HEK293 (cell line): ENCODE measurements around the gene PUM1.

Experiments
- CTCF ChIA-PET: fragments of 350-600 bp; formaldehyde crosslinking; extraction: SDS; loops from one replicate; lab custom pipeline; 2021; ENCODE audit warnings: antibody characterized with exemption; lab: Yijun Ruan, JAX
- POLR2A ChIA-PET: fragments of 300-600 bp; formaldehyde crosslinking; extraction: SDS; loops from one replicate; lab custom pipeline; 2020; ENCODE audit warnings: antibody characterized with exemption, inconsistent platforms; lab: Yijun Ruan, JAX
- H3K27ac ChIP-seq: fragments of 200-500 bp; sonication (Bioruptor generic); 2 replicates; pipeline ENCODE4 v1.5.1; 2014; ENCODE audit warnings: low read depth, low read length, control low read depth, inconsistent platforms; ENCODE audit errors: extremely low read depth
- H3K36me3 ChIP-seq, 2 experiments: fragments of 200-500 bp in 1 of 2; sonication (Bioruptor generic) in 1 of 2; 1 replicate in 1 of 2; 2 replicates in 1 of 2; pipeline ENCODE4 v1.5.1; 2014 to 2017; ENCODE audit warnings: inconsistent platforms in 2 of 2, low read length in 2 of 2; ENCODE audit not compliant: control insufficient read depth in 2 of 2, insufficient read depth in 1 of 2
- H3K4me1 ChIP-seq: fragments of 200-500 bp; sonication (Bioruptor generic); 2 replicates; pipeline ENCODE4 v1.5.1; 2014; ENCODE audit warnings: mild to moderate bottlenecking, low read length, inconsistent platforms; ENCODE audit not compliant: control insufficient read depth, insufficient read depth
- H3K4me3 ChIP-seq: 2 replicates; pipeline ENCODE4 v1.5.1; 2011; ENCODE audit warnings: low read depth, mild to moderate bottlenecking, control low read depth, low read length, moderate library complexity
- H3K9me3 ChIP-seq: fragments of 200-500 bp; sonication (Bioruptor generic); 2 replicates; pipeline ENCODE4 v1.5.1; 2014; ENCODE audit warnings: low read depth, low read length, inconsistent platforms; ENCODE audit not compliant: control insufficient read depth, insufficient read depth
- BCL11B ChIP-seq: fragments of 450-650 bp; formaldehyde crosslinking; IDR thresholded peaks from 2 replicates; pipeline ENCODE4 v1.5.1; 2016; ENCODE audit warnings: low read depth, missing biosample characterization, missing genetic modification characterization
- KLF8 ChIP-seq: fragments of 450-650 bp; formaldehyde crosslinking; IDR thresholded peaks from 2 replicates; pipeline ENCODE4 v1.5.1; 2016; ENCODE audit warnings: missing biosample characterization, missing genetic modification characterization
- MYNN ChIP-seq: fragments of 450-650 bp; formaldehyde crosslinking; IDR thresholded peaks from 2 replicates; pipeline ENCODE4 v1.5.1; 2016; ENCODE audit warnings: missing biosample characterization, missing genetic modification characterization, borderline replicate concordance
- MZF1 ChIP-seq: fragments of 450-650 bp; formaldehyde crosslinking; IDR thresholded peaks from 2 replicates; pipeline ENCODE4 v1.5.1; 2017; ENCODE audit warnings: missing biosample characterization, missing genetic modification characterization, borderline replicate concordance
- REPIN1 ChIP-seq: fragments of 450-650 bp; formaldehyde crosslinking; IDR thresholded peaks from 2 replicates; pipeline ENCODE4 v1.5.1; 2017; ENCODE audit warnings: missing biosample characterization, missing genetic modification characterization, low read depth
- SETDB1 ChIP-seq: IDR thresholded peaks from one replicate; pipeline ENCODE4 v1.6.1; 2017; ENCODE audit warnings: mild to moderate bottlenecking, low read length, moderate library complexity, mixed read lengths; ENCODE audit not compliant: insufficient read length
- YY1 ChIP-seq: fragments of 450-650 bp; formaldehyde crosslinking; IDR thresholded peaks from 2 replicates; pipeline ENCODE4 v1.5.1; 2018; ENCODE audit warnings: missing biosample characterization, missing genetic modification characterization
- ZFP37 ChIP-seq: fragments of 450-650 bp; formaldehyde crosslinking; IDR thresholded peaks from 2 replicates; pipeline ENCODE4 v1.5.1; 2016; ENCODE audit warnings: missing biosample characterization, missing genetic modification characterization
- ZNF140 ChIP-seq: fragments of 450-650 bp; formaldehyde crosslinking; IDR thresholded peaks from 2 replicates; pipeline ENCODE4 v1.5.1; 2016; ENCODE audit warnings: missing biosample characterization, missing genetic modification characterization
- ZNF202 ChIP-seq: fragments of 450-650 bp; formaldehyde crosslinking; IDR thresholded peaks from 2 replicates; pipeline ENCODE4 v1.5.1; 2016; ENCODE audit warnings: missing biosample characterization, missing genetic modification characterization, borderline replicate concordance
- ZNF221 ChIP-seq: fragments of 450-650 bp; formaldehyde crosslinking; IDR thresholded peaks from 2 replicates; pipeline ENCODE4 v1.5.1; 2017; ENCODE audit warnings: missing biosample characterization, missing genetic modification characterization, borderline replicate concordance
- ZNF274 ChIP-seq, 2 experiments: fragments of 200-500 bp in 1 of 2; fragments of 450-650 bp in 1 of 2; sonication (Bioruptor generic) in 1 of 2; formaldehyde crosslinking in 1 of 2; IDR thresholded peaks; 2 replicates each; pipeline versions ENCODE4 v1.5.1 to v1.6.1; 2014 to 2016; ENCODE audit warnings: borderline replicate concordance in 1 of 2, inconsistent platforms in 1 of 2, low read length in 1 of 2, missing biosample characterization in 1 of 2, missing genetic modification characterization in 1 of 2
- ZNF391 ChIP-seq: fragments of 450-650 bp; formaldehyde crosslinking; IDR thresholded peaks from 2 replicates; pipeline ENCODE4 v1.5.1; 2016; ENCODE audit warnings: low read depth, missing biosample characterization, missing genetic modification characterization, borderline replicate concordance
- ZNF623 ChIP-seq: fragments of 450-650 bp; formaldehyde crosslinking; IDR thresholded peaks from 2 replicates; pipeline ENCODE4 v1.5.1; 2016; ENCODE audit warnings: missing biosample characterization, missing genetic modification characterization
- ZNF664 ChIP-seq: fragments of 450-650 bp; formaldehyde crosslinking; IDR thresholded peaks from 2 replicates; pipeline ENCODE4 v1.5.1; 2016; ENCODE audit warnings: missing biosample characterization, missing genetic modification characterization
- TF ChIP-seq, protein P1 (sequence below): fragments of 450-650 bp; formaldehyde crosslinking; IDR thresholded peaks from 2 replicates; pipeline ENCODE4 v1.5.1; 2016; ENCODE audit warnings: missing biosample characterization, missing genetic modification characterization
- TF ChIP-seq, protein P2 (sequence below): fragments of 450-650 bp; formaldehyde crosslinking; IDR thresholded peaks from 2 replicates; pipeline ENCODE4 v1.5.1; 2017; ENCODE audit warnings: missing biosample characterization, missing genetic modification characterization

The PUM1 gene

DNA sequence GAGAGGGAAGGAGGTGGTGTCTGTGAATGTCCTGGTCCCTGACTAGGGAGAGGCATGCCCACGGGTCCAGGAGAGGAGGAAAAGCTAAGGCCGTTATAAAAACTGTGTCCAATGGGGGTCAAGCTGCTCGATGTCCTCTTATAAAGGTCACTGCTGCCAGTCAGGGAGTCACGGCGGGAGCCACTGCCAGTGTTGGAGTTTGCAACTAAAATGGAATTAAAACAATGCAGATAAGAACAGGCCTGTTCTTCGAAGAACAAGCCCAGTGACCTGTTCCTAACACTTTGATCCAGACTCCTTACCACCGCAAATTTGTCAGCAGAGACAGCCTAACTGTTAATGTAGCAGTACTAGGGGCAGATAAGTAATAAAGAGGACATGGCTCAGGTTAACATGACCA lies 100.8 kb downstream of the PUM1 start (continued):
- TF ChIP-seq, protein P1, sequence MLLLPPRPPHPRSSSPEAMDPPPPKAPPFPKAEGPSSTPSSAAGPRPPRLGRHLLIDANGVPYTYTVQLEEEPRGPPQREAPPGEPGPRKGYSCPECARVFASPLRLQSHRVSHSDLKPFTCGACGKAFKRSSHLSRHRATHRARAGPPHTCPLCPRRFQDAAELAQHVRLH (tag by site-specific recombination): no peak
- no peak for TF ChIP-seq ZNF221

DNA sequence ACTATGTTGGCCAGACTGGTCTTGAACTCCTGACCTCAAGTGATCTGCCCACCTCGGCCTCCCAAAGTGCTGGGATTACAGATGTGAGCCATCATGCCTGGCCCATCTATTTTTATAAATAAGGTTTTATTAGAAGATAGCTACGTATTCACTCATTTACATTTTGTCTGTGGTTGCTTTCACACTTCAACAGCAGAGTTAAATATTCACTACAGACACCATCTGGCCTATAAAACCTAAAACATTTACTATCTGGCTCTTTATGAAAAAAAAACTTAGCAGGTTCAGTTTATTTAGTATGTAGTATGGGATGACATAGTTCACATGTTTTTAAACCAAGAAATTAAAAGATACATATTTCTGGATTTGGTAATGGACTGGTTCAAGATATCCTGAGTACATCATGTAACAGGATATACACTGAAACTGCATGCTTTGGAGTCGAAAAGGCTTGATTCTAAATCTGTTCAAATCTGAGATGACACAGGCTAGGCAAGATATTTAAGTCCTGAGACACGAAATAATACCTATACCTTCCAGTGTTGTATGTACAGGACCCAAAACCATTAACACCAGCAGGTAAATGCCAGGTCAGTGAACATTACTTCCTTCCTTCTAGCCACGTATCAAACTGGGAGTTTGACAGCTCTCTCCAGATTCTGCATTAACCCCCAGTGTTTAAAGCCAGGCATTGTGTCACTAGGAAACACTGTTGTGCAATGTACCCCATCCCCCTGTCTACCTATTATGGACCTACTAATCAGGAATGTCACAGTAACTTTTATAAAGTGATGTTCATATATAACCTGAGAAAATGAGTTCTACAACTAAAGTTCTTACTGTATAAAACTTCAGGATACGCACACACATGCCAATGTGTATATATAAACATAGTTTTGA lies 102.7 kb downstream of the PUM1 start:
- Histone ChIP-seq H3K4me3 (no peak overlapping the region), H3K27ac (no peak overlapping the region), H3K36me3 (peaks cover 52 to 94% of the 10 kb centered on the region in 2 experiments), H3K9me3 (no peaks in the 10 kb centered on the region), H3K4me1 (peaks cover 9% of the 10 kb centered on the region; the same call in 1 of the 2 replicates)
- TF ChIP-seq ZNF623: no peak
- TF ChIP-seq BCL11B: no peak
- no peak for TF ChIP-seq ZNF140 (tag by site-specific recombination)
- TF ChIP-seq SETDB1: no peak
- TF ChIP-seq ZNF202: no peak
- TF ChIP-seq YY1 (tag by site-specific recombination): no peak
- no peak for TF ChIP-seq KLF8
- TF ChIP-seq ZNF274 (IDR thresholded peaks at IDR 0.05; ENCODE audit: low read length): no peak
- TF ChIP-seq ZNF274 (tag by site-specific recombination; IDR thresholded peaks at IDR 0.05; ENCODE audit: borderline replicate concordance): no peak
- TF ChIP-seq ZFP37: no peak
- no peak for TF ChIP-seq MZF1
- CTCF ChIA-PET: interaction anchor here (0.6 to 1.1 kb wide), 2 partner anchors 25 to 154 kb away, joined by 3 read pairs; no protein-coding TSS in a partner anchor
- POLR2A ChIA-PET: no interaction called here

DNA sequence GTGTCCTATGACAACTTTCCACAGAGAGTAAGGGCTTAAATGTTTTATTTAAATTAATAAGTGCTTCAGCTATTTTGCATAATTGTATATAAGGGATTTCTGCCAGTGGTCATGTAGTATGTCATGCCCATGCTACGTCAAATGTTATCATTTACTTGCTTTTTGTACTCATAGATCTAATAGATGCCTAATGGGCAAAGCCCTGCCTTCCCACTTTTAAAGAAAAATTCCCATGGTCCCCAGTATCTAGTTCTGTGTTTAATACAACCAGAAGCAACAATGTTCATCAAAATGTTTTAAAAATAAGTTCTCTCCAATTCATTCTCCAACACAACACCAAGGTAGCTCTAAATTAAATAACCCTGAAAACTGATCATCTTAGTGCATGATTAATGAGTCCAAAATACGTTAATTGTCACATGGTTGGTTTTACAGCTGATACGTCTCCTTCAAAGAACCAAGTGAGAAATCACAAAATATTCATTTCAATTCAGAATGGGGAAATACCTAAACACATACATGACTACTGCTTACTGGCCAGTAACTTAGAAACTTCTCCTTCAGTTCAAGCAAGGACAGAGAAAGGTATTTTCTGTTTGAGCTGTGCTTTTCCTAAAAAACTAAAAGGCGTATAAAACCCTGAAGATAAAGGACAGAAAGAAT lies 107.8 kb downstream of the PUM1 start:
- H3K4me1 ChIP-seq: no peaks in the 10 kb centered on the region
- no peak overlapping the region for H3K4me3 ChIP-seq
- H3K9me3 ChIP-seq: no peaks in the 10 kb centered on the region
- CTCF ChIA-PET: interaction anchor here (0.7 to 1.9 kb wide), 3 partner anchors 9 to 46 kb away, joined by 3 to 6 read pairs (median 4); no protein-coding TSS in a partner anchor
- H3K36me3 ChIP-seq: peaks cover 64 to 93% of the 10 kb centered on the region in 2 experiments
- TF ChIP-seq, protein P2, sequence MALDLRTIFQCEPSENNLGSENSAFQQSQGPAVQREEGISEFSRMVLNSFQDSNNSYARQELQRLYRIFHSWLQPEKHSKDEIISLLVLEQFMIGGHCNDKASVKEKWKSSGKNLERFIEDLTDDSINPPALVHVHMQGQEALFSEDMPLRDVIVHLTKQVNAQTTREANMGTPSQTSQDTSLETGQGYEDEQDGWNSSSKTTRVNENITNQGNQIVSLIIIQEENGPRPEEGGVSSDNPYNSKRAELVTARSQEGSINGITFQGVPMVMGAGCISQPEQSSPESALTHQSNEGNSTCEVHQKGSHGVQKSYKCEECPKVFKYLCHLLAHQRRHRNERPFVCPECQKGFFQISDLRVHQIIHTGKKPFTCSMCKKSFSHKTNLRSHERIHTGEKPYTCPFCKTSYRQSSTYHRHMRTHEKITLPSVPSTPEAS (tag by site-specific recombination): no peak
- no peak for TF ChIP-seq ZNF664 (tag by site-specific recombination)
- no peak for TF ChIP-seq REPIN1 (tag by site-specific recombination)
- no peak for TF ChIP-seq ZNF391 (tag by site-specific recombination)
- TF ChIP-seq MYNN (tag by site-specific recombination): no peak
- TF ChIP-seq, all 188 proteins: peak for 0
- POLR2A ChIA-PET: no interaction called here
- no peak overlapping the region for H3K27ac ChIP-seq
